ENCODE results near the gene SLC66A2. TPM values are rescaled to one million over a fixed set of nuclear protein-coding genes. Genes with fewer than 3 reads are reported as not detected.

SLC66A2 gene
- total RNA-seq (2022; extraction: Qiagen RNA extraction; ENCODE audit: low read depth): 13.9 to 17.5 TPM (median 17.4 TPM) in 5 replicates

DNA sequence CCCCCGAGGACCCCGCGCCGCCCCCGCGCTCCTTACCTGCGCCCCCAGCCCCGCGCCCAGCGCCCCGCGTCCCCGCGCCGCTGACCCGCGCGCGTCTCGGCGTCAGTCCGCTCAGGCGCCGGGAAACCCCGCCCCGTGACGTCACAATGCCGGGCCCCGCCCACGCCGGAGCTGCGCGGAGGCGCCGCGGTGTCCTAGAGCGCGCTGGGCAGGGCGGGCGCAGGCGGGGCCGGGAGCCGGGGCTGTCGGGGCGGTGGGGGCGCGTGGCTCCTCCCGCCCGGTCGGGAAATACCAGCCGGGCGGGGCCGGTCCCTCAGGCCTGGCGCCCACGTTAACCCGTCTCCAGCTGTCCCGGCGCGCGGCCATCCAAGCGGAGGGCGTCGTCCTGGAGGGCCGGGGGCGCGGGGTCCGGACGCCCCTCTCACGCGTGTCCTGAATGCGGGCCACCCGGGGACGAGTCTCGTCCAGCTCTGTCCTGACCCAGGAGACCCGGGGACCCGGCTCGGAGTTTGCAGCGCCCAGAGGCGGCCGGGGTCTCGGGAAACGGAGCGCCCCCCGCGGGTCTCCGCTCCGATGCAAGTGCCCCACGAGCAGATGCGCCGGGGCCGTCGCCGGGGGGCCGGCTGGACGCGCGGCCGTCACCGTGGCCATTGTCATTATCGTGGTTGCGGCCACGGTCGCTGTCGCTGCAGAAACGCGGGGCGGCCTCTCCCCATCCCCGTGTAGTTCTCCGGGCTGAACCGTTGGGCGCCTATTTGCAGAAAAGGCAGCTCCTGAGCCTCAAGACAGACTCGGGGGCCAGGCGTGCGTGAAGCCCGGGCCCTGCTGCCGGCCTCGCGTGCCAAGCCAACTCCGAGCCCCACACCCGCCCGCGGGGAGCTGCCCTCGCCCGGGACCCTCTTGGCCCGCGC, at the start of gene SLC66A2:
Gene SLC66A2 (minus strand): TSS at position 109 of the 911 bp plus-strand sequence. CDS start 727 bp downstream, outside the sequence.

DNA sequence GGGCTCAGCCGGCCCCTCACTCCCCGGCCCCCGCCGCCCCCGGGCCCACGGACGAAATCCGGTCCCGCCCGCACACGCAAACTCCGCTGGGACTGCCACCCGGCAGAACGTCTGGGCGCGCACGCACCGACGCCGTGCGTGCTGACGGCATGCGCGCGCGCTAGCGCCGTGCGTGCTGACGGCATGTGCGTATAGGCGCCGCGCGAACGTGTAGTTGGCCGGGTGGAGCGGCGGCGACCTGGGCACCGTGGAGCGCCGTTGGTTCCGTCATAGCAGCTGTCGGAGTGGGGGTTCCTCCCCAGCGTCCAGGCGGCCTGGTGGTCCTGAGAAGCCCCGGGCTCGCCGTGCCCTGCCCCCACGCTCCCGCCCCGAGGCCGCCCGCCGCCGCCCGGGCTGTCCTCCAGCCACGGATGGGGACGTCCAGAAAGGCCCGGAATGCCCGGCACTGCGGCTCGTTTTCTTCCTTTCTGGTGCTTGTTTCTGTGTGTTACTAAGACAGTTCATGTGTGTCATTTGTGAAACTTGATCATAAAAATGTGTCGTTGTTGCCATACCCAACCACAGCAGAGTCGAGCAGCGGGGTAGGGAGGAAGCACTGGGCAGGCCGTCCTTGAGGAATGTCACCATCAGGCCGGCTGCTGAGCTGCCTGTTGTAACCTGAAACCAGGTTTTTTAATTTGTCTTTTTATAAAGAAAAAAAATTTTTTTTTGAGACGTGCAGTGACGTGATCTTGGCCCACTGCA, 37.2 kb upstream of the SLC66A2 start, which contains the start of gene TXNL4A:
Gene TXNL4A (minus strand): TSS at position 113 of the 744 bp plus-strand sequence. CDS start 171 bp downstream, outside the sequence.

DNA sequence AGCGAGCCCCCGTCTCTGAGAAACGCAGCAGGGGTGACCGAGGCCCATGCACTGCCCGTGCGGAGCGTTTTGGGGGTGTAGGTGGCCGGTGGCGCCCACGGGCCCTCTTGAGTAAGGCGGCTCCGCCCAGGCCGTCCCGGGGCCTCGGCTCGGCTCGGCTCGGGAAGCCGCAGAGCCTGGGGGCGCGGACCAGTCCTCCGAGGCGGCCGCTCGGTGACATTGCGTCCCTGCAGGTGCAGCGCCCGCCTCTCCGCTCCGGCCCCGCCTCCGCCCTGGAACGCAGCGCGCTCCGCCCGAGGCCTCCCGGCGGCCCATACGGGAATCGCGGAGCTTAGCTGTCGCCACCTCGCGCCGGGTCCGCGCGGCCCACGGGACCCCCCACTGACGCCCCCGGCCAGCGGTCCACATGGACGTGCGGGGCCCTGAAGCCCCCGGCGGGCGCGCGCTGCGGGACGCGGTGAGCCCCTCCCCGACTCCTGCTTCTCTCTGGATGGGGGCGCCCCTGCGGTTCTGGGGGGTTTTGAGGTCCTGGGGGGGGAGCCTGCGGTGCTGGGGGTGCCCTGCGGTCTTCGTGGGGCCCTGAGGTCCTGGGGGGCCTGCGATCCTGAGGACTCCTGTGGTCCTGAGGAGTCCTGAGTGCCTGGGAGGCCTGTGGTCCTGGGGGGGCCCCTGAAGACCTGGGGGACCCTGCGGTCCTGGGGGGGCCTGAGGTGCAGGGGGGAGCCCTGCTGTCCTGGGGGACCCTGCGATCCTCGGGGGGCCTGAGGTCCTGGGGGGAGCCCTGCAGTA, 13.1 kb upstream of the SLC66A2 start, which contains the start of gene HSBP1L1:
Gene HSBP1L1 (plus strand): TSS at position 314 of the 789 bp plus-strand sequence. CDS start 93 bp downstream, at position 407.

Other genes with a start within 250 kb of the SLC66A2 start
- not detected in 5 replicates for gene KCNG2, start 153.7 kb downstream of the SLC66A2 start, total RNA-seq (2022; extraction: Qiagen RNA extraction; ENCODE audit: low read depth)
- 9.3 to 12.8 TPM (median 11.0 TPM) in 5 replicates for gene HSBP1L1, start 13.0 kb upstream of the SLC66A2 start, total RNA-seq (2022; extraction: Qiagen RNA extraction; ENCODE audit: low read depth)
- 91.5 to 148 TPM (median 142 TPM) in 5 replicates for gene TXNL4A, start 36.9 kb upstream of the SLC66A2 start, total RNA-seq (2022; extraction: Qiagen RNA extraction; ENCODE audit: low read depth)
- gene RBFA, start 82.8 kb upstream of the SLC66A2 start, total RNA-seq (2022; extraction: Qiagen RNA extraction; ENCODE audit: low read depth): 28.2 to 31.6 TPM (median 30.2 TPM) in 5 replicates
- gene ADNP2, start 157.6 kb upstream of the SLC66A2 start, total RNA-seq (2022; extraction: Qiagen RNA extraction; ENCODE audit: low read depth): 13.0 to 13.6 TPM (median 13.3 TPM) in 5 replicates

Data from A549 treated with DMSO at 1 μM for 4 hours (cell line).